Right atrium auricular region (tissue), 2 donors: Measurements from ENCODE around the gene GPR156. TPM values are rescaled to one million over a fixed set of nuclear protein-coding genes. Genes with fewer than 3 reads are reported as not detected.

Source experiments
- DNase-seq: peaks from one replicate; pipeline ENCODE4 v3.0.0-alpha.2; 2019; ENCODE audit warnings: low spot score
- H3K27ac ChIP-seq, 2 donors: fragments of 200-600 bp; sonication (generic); 1 replicate in 1 of 2; 2 replicates in 1 of 2; pipeline ENCODE4 v1.5.1; 2016 to 2019
- H3K27me3 ChIP-seq, 2 donors: fragments of 200-600 bp; sonication (generic); one replicate each; pipeline versions ENCODE4 v1.5.1 to v1.6.0; 2017 to 2019
- H3K36me3 ChIP-seq: fragments of 200-600 bp; sonication (generic); one replicate; pipeline ENCODE4 v1.5.1; 2016
- H3K4me1 ChIP-seq, 2 donors: fragments of 200-600 bp; sonication (generic); one replicate each; pipeline versions ENCODE4 v1.5.1 to v1.6.0; 2017 to 2019
- H3K4me3 ChIP-seq, 2 donors: fragments of 200-600 bp; sonication (generic); 1 replicate in 1 of 2; 2 replicates in 1 of 2; pipeline ENCODE4 v1.5.1; 2017 to 2019; ENCODE audit warnings: mild to moderate bottlenecking in 1 of 2, moderate library complexity in 1 of 2
- H3K9me3 ChIP-seq, 2 donors: fragments of 200-600 bp; sonication (generic); one replicate each; pipeline ENCODE4 v1.5.1; 2019
- CTCF ChIP-seq, 2 donors: fragments of 200-600 bp; sonication (generic); IDR thresholded peaks; one replicate each; pipeline ENCODE4 v1.5.1; 2019; ENCODE audit warnings: antibody characterized with exemption in 2 of 2
- total RNA-seq, 2 donors: library from RNA; depleted of rRNA; stranded (reverse); fragments of >200 nt; gene quantifications; one replicate each; pipeline ENCODE4 v1.1.0, GENCODE V29; 2016

Gene GPR156
- total RNA-seq, 2 donors from 2014 or later = 0.35 to 0.74 TPM

- no peaks in the 10 kb centered on the region for H3K36me3 ChIP-seq
- H3K27me3 ChIP-seq = no peaks in the 10 kb centered on the region
- H3K27ac ChIP-seq = no peak overlapping the region
- no peak for DNase-seq
- no peaks in the 10 kb centered on the region for H3K9me3 ChIP-seq
- TF ChIP-seq CTCF (IDR thresholded peaks at IDR 0.05) = no peak
- H3K4me1 ChIP-seq = no peaks in the 10 kb centered on the region
- H3K4me3 ChIP-seq = no peak overlapping the region
These were observed 117.5 kb downstream of the GPR156 start for GRCh38 chr3:120167488-120167887.

GRCh38 chr3:120163816-120164215 lies 121.2 kb downstream of the GPR156 start:
- TF ChIP-seq CTCF (IDR thresholded peaks at IDR 0.05) = no peak
- Histone ChIP-seq H3K4me1 (no peaks in the 10 kb centered on the region), H3K27me3 (no peaks in the 10 kb centered on the region), H3K36me3 (no peaks in the 10 kb centered on the region), H3K27ac (no peak overlapping the region), H3K9me3 (no peaks in the 10 kb centered on the region), H3K4me3 (no peak overlapping the region)
- no peak for DNase-seq

- H3K4me1 ChIP-seq = no peaks in the 10 kb centered on the region
- H3K27me3 ChIP-seq = no peaks in the 10 kb centered on the region
- no peak overlapping the region for H3K27ac ChIP-seq
- no peak for TF ChIP-seq CTCF (IDR thresholded peaks at IDR 0.05)
- no peaks in the 10 kb centered on the region for H3K36me3 ChIP-seq
- H3K4me3 ChIP-seq = no peak overlapping the region
- no peak for DNase-seq
- no peaks in the 10 kb centered on the region for H3K9me3 ChIP-seq
These were observed 122.0 kb downstream of the GPR156 start for GRCh38 chr3:120163026-120163425.

DNA sequence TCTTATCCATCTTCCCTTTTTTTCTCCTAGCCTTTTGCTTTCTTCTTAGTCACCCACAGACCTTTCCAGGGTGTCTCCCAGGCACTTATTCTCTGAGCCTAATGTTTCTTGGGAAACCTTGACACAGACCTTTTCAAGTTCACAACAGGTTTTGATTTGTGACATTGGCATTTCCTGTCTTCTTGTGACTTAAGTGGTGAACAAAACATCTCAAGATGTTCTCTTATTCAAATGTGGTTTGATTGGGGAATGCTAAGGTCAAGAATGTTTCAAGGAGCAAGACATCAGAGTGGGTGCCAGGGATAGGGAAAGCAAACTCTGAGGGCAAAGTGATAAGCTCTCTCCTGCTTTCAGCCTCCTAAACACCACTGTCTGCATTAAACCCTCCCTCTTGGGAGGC lies 122.6 kb downstream of the GPR156 start:
- TF ChIP-seq CTCF (IDR thresholded peaks at IDR 0.05) = no peak
- Histone ChIP-seq H3K4me1 (no peaks in the 10 kb centered on the region), H3K27me3 (no peaks in the 10 kb centered on the region), H3K4me3 (no peak overlapping the region), H3K27ac (no peak overlapping the region), H3K36me3 (no peaks in the 10 kb centered on the region), H3K9me3 (no peaks in the 10 kb centered on the region)
- no peak for DNase-seq

DNA sequence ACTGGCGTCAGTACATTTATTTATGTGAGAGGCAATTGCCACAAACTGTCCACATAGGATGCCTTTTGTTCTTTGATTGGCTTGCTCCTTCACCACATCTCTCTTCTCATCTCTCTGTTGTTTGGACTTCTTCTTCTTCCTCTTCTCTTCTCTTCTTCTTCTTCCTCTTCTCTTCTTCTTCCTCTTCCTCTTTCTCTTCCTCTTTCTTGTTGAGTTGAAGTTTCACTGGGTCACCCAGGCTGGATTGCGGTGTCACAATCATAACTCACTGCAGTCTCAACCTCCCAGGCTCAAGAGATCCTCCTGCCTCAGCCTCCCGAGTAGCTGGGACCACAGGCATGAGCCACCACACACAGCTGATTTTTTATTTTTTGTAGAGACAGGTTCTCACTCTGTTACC lies 123.1 kb downstream of the GPR156 start:
- H3K27me3 ChIP-seq = no peaks in the 10 kb centered on the region
- H3K4me3 ChIP-seq = no peak overlapping the region
- H3K27ac ChIP-seq = no peak overlapping the region
- H3K9me3 ChIP-seq = no peaks in the 10 kb centered on the region
- DNase-seq = no peak
- no peaks in the 10 kb centered on the region for H3K4me1 ChIP-seq
- TF ChIP-seq CTCF (IDR thresholded peaks at IDR 0.05) = no peak
- H3K36me3 ChIP-seq = no peaks in the 10 kb centered on the region

GRCh38 chr3:120160050-120160449 lies 125.0 kb downstream of the GPR156 start:
- Histone ChIP-seq H3K27me3 (no peaks in the 10 kb centered on the region), H3K27ac (no peak overlapping the region), H3K9me3 (no peaks in the 10 kb centered on the region), H3K4me3 (no peak overlapping the region), H3K4me1 (no peaks in the 10 kb centered on the region), H3K36me3 (no peaks in the 10 kb centered on the region)
- DNase-seq = peak; percentile 75
- no peak for TF ChIP-seq CTCF (IDR thresholded peaks at IDR 0.05)
